Erythroblast (primary cell): Measurements from ENCODE around the gene ARSB.
"Not testable (repeated sequence)": the region's sequence is repeated elsewhere in the genome, so short reads cannot be mapped to it uniquely, and the experiment has no call there.

Source experiments
- DNase-seq, 2 experiments: peaks; one replicate each; lab custom pipeline; 2025; lab: John Stamatoyannopoulos, UW
- GATA1 ChIP-seq: IDR thresholded peaks from 2 replicates; pipeline ENCODE4 v1.6.1; 2011; ENCODE audit warnings: low read depth, mild to moderate bottlenecking, control low read depth, low read length, moderate library complexity
- POLR2A ChIP-seq: IDR thresholded peaks from 2 replicates; pipeline ENCODE4 v1.6.1; 2011; ENCODE audit warnings: mild to moderate bottlenecking, low read length

ARSB gene

GRCh38 chr5:78734094-78734845 lies 250.8 kb downstream of the ARSB start:
- TF ChIP-seq GATA1 (no peak), POLR2A (no peak)
- no peak for DNase-seq

DNA sequence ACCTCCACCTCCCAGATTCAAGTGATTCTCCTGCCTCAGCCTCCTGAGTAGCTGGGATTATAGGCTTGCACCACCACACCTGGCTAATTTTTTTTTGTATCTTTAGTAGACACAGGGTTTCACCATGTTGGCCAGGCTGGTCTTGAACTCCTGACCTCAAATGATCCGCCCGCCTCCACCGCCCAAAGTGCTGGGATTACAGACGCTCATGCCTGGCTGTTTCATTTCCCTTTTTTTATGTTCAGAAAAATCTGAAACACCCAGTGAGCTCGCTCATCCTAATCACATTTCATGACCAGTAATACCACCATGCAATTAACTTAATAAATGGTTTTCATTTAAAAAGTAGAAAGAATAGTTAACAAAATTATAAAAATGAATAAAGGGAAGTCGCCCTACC lies 252.4 kb downstream of the ARSB start:
- DNase-seq: not testable (repeated sequence)

- no peak for TF ChIP-seq GATA1
- TF ChIP-seq POLR2A: no peak
Measured at GRCh38 chr5:78731884-78732283, 253.2 kb downstream of the ARSB start.

DNA sequence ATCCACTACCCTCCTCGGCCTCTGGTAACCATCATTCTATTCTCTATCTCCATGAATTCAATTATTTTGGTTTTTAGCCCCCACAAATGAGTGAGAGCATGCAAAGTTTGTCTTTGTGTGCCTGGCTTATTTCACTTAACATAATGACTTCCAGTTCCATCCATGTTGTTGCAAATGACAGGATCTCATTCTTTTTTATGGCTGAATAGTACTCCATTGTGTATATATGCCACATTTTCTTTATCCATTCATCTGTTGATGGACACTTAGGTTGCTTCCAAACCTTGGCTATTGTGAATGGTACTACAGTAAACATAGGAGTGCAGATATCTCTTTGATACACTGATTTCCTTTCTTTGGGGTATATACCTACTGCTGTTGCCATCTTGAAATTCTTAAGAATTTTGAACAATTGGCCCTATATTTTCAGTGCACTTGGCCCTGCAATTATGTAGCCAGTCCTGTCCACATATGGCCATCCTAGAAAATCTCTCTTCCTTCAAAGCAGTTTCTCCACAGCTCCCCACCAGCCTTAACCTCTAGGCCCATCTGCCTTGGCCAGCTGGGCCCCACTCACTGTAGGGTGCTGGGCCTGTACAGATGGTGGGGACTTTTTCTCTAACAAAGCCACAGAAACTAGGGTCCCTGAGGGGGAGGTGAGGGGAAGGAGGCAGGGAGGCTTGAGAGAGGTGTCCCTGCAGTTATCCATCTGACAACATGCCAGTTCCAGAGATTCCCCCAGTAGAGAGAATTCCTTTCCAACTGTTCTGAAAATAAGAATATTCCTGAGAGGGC lies 254.6 kb downstream of the ARSB start:
- TF ChIP-seq POLR2A (no peak), GATA1 (no peak)
- no peak for DNase-seq

More at GRCh38 chr5:78731884-78732283, 253.2 kb downstream of the ARSB start:
- DNase-seq: no peak

DNA sequence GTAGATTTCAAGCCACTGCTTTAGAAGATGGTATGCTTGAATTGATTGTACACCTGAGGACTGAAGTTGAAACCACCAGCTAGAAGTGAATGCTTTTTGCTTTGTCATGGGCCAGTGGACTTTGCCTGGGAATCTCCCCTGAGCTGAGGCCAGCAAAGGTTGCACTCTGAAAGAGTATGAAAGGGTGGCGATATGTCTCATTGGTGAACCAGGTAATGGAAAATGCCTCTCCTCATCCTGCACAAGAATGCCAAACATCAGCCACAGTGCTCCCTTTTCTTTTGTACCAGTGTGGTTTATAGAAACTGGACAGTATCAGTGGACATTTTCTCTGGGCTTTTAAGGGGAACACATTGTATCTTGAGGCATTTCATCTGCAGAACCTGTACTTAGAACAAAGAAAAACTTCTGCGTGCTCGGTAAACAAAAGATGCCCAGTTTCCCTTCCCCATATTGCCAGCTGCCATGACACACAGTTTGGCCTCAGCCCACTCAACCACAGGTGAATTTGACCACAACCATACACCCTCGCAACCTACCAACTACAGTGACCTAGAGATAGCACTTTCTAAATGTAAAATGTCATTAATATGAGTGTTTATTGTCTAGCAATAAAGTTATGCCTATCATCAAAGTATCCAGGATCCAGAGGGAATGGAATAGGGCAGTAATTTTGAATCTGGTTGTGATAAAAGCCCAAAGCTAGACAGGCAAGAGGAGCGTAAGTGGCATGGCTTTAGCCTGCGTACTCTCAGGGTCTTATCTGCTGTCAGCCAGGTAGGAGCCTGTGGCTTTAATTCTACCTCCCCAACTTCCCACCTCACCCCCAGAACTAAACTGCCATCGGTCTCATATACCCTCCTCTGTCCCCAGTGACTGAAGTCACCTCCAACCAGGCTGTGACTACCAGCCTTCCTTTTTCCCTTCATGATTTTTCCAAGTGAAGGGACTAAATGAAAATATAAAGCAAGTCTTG lies 257.0 kb downstream of the ARSB start:
- no peak for DNase-seq
- TF ChIP-seq POLR2A (no peak), GATA1 (no peak)
